Activated CD4-positive, alpha-beta T cell treated with anti-CD3 and anti-CD28 coated beads, Interleukin-2, amount 50 U/mL, for 16 hours (primary cell): ENCODE measurements around the gene WIPI1.

Experiments used
- DNase-seq: peaks from one replicate; pipeline ENCODE4 v3.0.0-alpha.2; 2020

The WIPI1 gene

GRCh38 chr17:68460146-68460545 lies 2.9 kb upstream of the WIPI1 start:
- DNase-seq, result peak; percentile 45

- DNase-seq, result peak; percentile 49
These were observed 1.8 kb upstream of the WIPI1 start for GRCh38 chr17:68459037-68459639.

- peak; percentile 46 for DNase-seq
These were observed 1.2 kb upstream of the WIPI1 start for GRCh38 chr17:68458260-68459036.

GRCh38 chr17:68457539-68458259 lies 403 bp upstream of the WIPI1 start:
- peak; percentile 98 for DNase-seq

- DNase-seq, result no peak
These were observed 743 bp downstream of the WIPI1 start for GRCh38 chr17:68456339-68457167.

- DNase-seq, result no peak
These were observed 1.4 kb downstream of the WIPI1 start for GRCh38 chr17:68455901-68456338.

GRCh38 chr17:68453991-68454665 lies 3.2 kb downstream of the WIPI1 start:
- no peak for DNase-seq

GRCh38 chr17:68452724-68453290 lies 4.5 kb downstream of the WIPI1 start:
- no peak for DNase-seq

GRCh38 chr17:68451670-68452354 lies 5.5 kb downstream of the WIPI1 start:
- DNase-seq, result no peak

GRCh38 chr17:68450801-68451200 lies 6.5 kb downstream of the WIPI1 start:
- no peak for DNase-seq

- DNase-seq, result no peak
These were observed 6.9 kb downstream of the WIPI1 start for GRCh38 chr17:68450391-68450790.

- DNase-seq, result no peak
These were observed 8.1 kb downstream of the WIPI1 start for GRCh38 chr17:68449021-68449739.

- DNase-seq, result no peak
These were observed 10.7 kb downstream of the WIPI1 start for GRCh38 chr17:68446626-68447041.

- no peak for DNase-seq
These were observed 11.6 kb downstream of the WIPI1 start for GRCh38 chr17:68445671-68446070.

GRCh38 chr17:68443972-68444464 lies 13.3 kb downstream of the WIPI1 start:
- DNase-seq, result no peak

- DNase-seq, result no peak
These were observed 16.1 kb downstream of the WIPI1 start for GRCh38 chr17:68441070-68441770.

- DNase-seq, result no peak
These were observed 16.8 kb downstream of the WIPI1 start for GRCh38 chr17:68440526-68440925.

- DNase-seq, result no peak
These were observed 17.5 kb downstream of the WIPI1 start for GRCh38 chr17:68439656-68440290.
